NCI-H146 treated with DMSO at 0.1 percent for 48 hours (cell line): ENCODE results near the gene PLPPR3.

ENCODE experiments used
- DNase-seq: peaks from one replicate; lab custom pipeline; 2025; ENCODE audit not compliant: unreplicated experiment; lab: John Stamatoyannopoulos, UW

PLPPR3 gene

DNA sequence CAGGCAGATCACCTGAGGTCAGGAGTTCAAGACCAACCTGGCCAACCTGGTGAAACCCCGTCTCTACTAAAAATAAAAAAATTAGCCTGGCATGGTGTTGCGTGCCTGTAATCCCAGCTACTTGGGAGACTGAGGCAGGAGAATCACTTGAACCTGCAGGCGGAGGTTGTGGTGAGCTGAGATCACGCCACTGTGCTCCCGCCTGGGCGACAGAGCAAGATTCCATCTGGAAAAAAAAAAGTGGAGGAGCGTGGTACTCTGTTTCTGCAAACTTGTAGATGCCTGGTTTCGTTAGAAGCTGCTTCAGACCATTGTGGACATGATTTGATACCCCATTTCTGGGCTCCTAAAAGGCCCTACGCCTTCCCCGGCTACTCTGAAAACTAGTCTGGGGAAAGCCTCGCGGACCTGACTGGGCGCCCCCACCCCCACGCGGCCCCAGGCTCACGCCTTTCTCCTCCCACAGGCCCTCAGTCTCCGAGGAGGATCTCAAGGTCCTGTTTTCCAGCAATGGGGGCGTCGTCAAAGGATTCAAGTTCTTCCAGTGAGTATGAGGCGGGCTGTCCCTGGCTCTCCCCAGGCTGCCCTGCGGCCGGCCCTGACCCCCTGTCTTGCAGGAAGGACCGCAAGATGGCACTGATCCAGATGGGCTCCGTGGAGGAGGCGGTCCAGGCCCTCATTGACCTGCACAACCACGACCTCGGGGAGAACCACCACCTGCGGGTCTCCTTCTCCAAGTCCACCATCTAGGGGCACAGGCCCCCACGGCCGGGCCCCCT, 11.5 kb downstream of the PLPPR3 start:
- no peak for DNase-seq

DNA sequence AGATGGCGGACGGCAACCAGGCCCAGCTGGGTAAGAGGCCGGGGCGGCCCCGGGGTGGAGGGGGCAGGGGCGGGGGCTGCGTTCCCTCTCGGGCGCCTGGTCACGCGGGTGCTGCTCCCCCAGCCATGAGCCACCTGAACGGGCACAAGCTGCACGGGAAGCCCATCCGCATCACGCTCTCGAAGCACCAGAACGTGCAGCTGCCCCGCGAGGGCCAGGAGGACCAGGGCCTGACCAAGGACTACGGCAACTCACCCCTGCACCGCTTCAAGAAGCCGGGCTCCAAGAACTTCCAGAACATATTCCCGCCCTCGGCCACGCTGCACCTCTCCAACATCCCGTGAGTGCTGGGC, 13.4 kb downstream of the PLPPR3 start:
- no peak for DNase-seq

DNA sequence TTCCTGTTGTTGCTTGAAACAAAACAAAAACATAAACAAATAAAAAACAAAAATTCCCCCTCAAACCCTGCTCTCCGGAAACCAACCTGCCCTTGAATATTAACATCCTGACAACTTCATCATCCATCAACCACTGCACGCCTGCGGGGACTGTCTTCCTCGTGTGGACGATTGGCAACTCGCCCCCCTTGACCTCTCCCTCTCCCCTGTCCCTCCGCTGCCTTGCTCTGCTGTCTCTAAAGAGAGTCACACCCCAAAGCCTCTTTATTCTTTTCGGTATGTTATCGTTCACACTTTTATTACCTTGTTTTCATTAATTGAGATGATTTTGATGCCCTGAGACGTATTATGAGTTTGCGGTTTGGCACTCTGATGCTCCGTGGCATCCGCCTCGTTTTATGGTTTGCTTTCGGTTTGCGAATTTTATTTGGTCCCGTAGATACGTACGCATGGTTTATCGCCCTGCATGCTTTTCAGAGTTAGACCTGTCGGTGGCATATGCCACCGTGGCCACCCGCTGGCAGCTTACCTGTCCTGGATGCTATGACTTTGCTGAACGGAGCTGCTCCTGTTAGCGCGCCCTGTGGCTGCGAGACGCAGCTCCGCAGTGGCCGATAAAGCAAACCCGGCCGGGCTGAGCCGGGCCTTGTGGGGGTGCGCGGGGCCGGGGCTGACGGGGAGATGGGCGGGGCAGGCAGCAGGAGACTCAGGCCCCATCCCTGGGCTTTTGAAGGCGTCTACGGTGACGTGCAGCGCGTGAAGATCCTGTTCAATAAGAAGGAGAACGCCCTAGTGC, 13.9 kb downstream of the PLPPR3 start:
- no peak for DNase-seq

DNA sequence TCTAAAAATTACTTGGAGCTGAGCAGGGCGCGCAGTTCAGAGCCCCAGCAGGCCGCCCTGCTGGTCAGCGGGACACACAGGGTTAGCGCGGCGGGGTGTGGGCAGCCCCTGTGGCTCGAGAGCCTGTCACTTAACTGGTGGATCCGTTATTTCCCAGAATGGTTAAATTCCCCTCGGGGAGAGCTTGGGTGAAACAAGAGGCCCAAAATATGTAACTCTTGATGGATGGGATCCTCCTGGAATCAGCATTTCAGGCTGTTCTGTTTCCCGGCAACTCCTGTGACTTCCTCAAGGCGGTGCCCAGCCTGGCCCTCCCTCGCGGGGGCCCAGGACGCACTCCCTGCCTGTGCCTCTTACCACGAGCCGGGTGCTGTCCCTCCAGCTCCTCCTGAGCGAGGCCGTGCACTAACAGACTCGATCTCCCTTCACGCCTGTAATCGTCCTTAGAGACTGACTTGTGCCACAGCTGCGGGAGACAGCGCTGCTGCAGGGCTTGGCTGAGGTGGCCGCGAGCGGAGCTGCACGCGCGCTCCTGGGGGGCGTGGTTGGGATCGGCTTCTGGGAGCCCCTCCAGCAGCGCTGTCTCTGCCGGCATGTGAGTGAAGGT, 14.8 kb downstream of the PLPPR3 start:
- DNase-seq: no peak

DNA sequence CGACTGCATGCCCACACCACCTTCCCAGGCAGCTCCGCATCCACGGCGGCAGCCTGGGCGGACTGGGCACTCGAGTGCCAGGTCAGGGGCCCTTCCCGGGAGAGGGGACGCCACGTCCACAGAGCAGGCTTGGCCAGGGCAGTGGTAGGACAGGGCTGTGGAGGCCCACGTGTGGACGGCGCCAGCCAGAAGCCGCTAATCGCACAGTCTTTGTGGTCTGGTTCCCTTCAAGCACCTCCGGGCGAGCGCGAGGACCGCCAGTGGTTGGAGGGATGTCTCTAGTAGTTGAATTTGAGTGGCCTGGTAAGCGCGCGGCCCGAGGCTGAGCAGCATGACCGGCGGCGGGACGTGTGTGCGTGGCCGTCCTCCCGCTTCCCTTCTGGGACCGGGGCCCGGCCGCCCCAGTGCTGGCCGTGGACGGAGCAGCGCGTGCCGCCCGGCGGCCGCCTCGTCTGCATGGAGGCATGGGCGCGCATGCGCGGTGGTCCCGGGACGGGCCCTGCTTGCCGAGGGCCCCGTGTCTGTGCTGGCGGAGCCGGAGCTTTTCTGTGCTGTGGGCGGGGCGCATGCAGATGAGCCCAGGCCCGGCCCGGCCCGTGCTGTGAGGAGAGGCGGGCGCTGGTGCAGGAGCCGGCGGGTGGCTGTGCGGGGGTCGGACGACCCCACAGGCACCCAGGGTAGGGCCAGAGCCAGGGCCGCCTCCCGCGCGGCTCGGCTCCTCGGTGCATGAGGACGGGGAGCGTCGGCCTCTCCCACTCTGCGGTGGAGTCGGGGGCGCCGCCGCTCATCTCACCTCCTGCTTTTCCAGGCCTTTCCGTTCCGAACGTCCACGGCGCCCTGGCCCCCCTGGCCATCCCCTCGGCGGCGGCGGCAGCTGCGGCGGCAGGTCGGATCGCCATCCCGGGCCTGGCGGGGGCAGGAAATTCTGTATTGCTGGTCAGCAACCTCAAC, 15.9 kb downstream of the PLPPR3 start:
- no peak for DNase-seq

DNA sequence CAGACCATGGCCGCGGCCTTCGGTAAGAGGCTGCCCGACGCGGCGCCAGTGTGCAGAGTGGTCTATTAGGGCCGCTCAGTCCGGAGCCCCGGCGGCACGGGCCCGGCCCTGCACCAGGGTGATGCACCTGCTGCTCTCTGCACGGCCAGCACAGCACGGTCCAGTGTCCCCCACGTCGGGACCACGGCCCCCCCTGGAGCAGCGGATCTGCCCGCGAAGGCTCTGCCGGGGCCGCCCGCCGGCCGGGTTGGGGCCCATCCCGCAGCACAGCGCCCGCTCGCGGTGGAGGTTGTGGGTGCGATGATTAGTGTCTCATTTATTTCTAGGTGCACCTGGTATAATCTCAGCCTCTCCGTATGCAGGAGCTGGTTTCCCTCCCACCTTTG, 16.6 kb downstream of the PLPPR3 start:
- DNase-seq: no peak

DNA sequence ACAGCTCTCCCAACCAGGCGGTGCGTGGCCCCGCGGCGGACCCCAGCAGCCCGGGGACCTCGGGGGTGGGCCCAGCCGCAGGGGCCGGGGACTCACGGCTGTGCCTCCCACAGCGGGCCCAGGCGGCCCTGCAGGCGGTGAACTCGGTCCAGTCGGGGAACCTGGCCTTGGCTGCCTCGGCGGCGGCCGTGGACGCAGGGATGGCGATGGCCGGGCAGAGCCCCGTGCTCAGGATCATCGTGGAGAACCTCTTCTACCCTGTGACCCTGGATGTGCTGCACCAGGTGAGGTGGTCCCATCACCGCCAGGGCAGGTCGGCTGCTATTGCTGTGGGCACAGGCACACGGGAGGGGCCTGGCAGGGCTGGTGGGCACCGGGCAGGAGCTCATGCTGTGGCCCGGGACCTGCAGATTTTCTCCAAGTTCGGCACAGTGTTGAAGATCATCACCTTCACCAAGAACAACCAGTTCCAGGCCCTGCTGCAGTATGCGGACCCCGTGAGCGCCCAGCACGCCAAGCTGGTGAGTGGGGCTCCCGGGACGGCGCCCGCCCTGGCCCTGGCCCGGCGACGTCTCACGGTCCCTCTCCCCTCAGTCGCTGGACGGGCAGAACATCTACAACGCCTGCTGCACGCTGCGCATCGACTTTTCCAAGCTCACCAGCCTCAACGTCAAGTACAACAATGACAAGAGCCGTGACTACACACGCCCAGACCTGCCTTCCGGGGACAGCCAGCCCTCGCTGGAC, 17.2 kb downstream of the PLPPR3 start:
- no peak for DNase-seq

DNA sequence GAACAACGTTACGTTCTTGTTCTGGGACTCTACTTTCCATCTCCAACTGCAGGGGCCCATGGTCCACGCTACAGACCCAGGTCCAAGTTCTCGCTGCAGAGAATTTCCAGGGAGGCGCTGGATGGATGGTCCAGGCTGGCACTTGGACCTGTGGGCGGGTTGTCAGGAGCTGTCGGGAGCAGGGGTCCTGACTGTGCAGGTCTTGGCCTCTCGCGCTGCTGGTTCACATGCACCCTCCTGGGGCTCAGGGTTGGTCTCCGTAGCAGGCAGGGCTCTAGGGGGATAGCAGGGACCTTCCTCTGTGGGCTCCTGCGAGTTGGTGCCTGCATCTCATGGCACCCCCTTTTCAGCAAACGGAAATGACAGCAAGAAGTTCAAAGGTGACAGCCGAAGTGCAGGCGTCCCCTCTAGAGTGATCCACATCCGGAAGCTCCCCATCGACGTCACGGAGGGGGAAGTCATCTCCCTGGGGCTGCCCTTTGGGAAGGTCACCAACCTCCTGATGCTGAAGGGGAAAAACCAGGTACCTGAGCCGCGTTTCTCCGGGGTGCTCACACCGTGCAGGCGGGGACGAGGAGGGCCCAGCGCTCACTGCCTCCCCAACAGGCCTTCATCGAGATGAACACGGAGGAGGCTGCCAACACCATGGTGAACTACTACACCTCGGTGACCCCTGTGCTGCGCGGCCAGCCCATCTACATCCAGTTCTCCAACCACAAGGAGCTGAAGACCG, 17.9 kb downstream of the PLPPR3 start:
- DNase-seq: no peak

DNA sequence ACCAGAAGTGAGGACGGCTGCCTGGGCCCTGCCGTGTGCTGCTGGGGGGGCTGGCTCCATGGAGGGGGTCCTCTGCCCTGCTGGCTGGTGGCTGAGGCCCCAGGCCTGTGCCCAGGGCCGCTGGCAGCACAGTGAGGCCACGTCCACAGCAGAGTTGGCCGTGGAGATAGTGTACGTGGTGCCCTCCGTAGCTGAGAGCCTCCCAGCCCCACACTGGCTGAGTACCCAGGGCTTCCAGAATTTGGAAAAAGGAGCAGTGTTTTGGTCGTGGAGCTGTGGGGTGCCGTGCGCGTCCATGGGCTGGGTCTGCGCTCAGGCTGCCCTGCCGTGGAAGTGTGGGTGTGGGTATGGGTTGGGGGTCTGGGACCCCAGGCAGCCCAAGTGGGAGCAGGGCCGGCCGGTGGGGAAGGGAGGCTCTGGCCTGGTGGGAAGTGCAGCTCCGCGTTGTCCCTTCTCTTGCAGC, 18.6 kb downstream of the PLPPR3 start:
- DNase-seq: no peak

DNA sequence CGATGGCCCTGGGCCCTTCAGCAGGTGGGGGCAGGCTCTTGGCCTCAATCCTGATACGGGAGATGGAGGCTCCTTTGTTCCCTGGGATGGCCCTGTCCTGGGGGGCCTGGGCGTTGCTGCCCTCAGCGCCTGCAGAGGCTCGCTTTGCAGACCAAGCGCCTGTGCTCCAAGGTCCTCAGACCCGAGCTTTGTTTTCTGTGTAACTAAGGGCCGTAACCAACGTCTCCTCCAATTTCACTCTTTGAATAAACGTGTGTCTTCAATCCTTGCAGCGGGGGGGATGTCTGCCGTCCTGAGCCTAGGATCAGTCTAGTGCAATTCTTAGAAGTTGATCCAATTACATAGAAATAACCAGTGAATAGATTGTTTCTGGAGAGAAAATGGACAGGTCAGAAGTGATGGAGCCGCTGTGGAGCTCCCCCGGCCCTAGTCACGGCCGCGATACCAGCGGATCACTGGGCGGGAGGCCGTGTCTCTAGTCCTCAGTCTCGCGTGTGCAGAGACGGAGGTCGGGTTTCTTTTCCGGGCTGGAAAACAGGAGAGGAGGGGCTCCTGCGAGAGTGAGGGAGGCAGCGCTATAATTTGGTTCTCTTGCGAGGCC, 19.2 kb downstream of the PLPPR3 start:
- no peak for DNase-seq

DNA sequence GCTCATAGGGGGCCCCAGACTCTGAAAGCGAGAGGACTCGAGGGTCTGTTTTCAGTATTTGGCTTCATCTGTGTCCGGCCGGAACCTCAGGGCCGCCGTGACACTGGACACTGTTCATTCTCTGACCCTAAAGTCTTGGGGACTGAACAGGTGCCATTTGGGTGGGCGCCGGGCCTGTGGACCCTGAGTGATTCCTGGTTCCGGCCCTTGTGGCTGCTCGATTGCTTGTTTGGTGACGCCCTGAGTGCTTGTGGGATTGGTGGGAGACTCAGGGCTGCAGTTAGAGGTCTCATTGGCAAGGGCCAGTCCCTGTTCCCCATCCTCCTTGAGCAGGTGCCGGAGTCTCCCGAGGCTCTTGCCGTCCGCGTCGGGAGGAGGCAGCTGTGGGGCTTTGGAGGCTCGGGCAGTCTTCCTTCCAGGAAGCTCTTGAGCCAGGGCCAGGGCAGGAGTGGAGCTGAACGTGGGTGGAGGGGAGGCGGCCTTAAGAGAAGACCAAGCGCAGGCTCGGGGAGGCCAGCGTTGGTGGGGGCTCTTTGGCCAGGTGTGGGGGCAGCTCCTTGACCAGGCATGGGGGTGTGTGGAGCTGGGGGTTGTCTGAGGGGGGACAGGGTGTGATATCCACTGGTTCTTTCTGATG, 19.8 kb downstream of the PLPPR3 start:
- DNase-seq: no peak

DNA sequence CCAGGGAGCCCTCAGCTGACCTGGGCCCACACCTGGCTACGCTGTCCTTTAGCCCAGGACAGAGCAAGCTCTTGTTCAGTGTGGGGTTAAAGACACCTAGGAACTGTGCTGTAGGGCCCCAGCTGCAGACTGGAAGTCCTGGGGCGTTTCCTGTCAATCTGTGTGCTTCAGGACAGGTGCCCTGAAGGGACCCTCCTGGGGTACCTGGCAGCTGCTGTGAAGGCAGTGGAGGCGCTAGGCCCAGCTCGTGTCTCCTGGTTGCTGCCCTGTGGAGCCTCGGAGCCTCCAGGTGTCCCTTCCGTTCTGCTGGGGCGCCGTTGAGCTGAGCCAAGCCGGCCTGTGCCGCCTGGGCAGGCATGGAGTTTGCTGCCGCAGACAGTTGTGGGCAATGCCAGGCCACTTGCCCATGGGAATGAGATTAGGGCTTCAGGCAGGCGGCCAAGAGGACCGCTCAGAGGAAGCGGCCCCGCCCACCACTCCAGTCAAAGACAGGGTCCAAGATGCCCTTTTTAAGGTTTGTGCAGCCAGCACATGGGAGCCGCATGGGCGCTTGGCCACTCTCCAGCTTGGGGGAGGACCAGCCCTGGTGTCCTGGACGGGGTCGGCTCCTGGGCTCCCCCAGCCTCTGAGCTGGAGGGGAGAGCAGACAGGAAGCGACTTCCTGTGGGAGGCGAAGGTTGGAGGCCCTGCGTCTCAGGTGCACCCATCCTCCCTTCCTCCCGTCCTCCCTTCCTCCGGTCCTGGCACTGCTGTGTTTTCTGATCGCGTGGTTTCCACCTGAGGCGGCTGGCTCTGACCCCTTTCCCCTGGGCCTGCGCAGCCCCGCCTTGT, 20.5 kb downstream of the PLPPR3 start:
- DNase-seq: no peak

DNA sequence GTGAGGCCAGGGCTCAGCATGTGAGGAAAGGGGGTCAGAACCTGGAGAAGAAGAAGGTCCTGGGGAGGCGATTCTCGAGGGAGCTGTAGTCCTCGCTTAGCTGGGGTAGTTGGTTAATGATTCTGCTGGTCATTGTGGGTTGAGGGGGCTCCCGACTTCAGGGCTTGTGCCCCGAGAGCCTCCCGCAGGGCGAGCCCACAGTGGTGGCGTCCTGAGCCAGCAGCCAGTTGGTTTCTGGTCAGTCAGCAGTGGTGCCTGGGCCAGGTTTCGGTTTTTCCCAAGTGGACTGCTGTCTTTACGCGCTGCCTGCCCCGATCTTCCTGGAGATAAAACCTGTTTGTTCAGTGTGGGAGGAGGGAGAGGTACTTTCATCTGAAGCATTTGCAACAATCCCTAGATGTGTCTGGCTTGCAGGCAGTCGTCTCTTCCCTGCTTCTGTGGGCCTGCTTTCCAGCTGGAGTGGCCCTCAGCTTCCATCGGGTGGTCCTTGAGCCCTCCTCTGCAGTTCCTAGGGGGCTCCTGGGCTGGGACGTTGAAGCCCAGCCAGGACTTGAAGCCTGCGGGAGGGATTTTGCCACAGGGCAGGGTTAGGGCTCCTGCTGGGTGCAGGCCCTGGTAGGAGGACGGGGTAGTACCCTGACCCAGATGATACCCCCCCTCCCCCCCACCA, 21.3 kb downstream of the PLPPR3 start:
- DNase-seq: no peak

DNA sequence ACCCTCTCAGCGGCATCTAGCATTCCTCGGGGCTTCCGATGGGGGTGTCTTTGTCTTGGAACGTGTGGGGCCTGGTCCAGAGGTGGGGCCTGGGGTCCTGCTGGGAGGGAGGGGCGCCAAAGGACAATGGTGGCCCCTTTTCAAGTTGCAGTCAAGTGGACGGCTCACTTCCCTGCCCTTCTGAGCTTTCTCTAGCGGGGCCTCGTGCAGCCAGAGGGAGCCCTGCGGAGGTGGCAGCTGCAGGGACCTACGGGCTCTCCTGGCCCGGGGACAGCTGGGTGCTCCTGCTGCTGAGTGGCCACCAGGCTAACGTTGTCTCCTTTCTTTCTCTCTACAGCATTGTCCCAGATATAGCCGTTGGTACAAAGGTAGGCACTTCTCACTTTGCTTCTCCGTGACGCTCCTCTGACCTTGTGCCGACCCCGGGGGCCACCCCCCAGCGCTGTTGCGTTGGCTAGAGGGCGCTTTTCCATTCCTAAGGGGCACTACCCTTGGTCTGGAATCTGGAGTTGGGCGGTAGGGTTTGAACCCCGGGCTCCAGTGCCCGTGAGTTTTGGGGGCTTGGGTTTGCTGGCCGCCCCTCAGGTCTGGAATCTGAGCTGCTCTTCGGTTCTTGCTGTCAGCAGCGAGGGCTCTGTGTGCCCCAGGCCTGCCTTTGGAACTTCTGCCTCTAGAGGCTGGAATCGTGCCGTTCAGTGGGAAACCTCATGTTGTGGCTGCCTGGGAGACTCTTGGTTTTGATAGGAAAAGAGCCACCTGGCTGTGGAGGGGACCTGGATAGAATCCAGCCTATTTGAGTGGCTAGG, 22.5 kb downstream of the PLPPR3 start:
- DNase-seq: no peak

DNA sequence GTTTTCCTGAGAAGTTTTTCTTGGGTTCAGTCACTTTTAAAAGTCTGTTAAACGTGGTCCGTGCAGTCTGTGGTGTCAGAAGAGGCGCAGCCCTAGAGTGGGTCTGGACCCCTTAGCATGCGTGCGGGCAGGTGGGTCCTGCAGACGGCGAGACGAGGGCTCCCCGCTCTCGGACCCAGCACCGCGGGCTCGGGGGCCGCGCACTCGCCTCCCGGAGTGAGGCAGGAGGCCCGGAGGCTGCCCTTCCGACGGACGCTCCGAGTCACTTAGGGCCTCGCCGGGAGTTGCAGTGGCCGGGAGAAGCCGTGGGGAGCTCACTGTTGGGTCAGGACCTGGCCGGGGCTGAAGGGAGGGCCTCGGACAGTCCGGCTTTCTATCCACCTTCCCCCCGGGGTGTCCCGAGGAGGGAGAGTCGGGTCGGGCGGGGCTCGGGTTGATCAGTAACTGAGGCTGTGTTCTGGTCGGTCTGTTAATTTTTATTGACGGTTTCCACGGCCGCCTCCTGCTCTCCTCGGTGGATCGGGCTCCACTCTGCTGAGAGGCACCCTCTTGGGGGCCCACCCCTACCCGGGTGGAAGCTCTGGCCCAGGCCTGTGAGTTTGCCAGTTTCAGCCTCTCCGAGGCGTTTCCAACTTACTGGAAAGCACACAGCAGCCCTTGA, 23.2 kb downstream of the PLPPR3 start:
- no peak for DNase-seq
